NOMO-1 treated with DMSO at 0.1 percent for 48 hours (cell line): ENCODE data around the gene ANO9.
"Not testable (repeated sequence)": the region's sequence is repeated elsewhere in the genome, so short reads cannot be mapped to it uniquely, and the experiment has no call there.

Experiments used
- DNase-seq: peaks from one replicate; lab custom pipeline; 2025; ENCODE audit not compliant: unreplicated experiment; lab: John Stamatoyannopoulos, UW

ANO9 gene

DNA sequence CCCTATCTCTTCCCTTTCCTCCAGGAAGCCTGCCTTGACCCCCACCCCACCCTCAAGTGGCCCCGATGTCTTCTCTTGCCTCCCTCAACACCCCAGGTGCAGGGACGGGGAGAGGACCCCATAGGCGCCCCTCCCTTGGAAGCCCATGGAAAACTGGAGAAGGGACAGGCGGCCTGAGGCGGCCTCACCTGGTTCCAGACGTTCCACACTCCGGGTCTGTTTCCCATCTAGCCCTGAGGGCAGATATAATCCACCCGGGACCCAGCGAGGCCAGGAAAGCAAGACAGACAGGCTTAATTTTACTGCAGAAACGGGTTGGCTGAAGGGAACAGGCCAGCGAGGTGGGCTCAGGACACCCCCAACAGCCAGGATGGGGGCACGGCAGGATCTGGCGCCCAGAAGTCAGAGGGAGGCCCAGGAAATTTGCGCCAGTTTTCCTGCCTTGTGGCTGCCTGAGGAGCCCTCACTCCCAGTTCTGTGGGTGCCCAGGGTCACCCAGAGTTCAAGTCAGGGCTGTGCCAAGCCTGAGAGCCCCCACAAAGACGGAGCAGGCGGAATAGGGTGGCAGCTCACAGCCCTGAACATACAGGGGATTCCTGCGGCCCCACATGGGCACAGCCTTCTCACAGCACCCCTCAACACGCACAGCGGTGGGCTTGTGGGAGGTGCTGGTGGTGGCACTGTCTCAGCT, 24.0 kb downstream of the ANO9 start:
- DNase-seq = no peak

DNA sequence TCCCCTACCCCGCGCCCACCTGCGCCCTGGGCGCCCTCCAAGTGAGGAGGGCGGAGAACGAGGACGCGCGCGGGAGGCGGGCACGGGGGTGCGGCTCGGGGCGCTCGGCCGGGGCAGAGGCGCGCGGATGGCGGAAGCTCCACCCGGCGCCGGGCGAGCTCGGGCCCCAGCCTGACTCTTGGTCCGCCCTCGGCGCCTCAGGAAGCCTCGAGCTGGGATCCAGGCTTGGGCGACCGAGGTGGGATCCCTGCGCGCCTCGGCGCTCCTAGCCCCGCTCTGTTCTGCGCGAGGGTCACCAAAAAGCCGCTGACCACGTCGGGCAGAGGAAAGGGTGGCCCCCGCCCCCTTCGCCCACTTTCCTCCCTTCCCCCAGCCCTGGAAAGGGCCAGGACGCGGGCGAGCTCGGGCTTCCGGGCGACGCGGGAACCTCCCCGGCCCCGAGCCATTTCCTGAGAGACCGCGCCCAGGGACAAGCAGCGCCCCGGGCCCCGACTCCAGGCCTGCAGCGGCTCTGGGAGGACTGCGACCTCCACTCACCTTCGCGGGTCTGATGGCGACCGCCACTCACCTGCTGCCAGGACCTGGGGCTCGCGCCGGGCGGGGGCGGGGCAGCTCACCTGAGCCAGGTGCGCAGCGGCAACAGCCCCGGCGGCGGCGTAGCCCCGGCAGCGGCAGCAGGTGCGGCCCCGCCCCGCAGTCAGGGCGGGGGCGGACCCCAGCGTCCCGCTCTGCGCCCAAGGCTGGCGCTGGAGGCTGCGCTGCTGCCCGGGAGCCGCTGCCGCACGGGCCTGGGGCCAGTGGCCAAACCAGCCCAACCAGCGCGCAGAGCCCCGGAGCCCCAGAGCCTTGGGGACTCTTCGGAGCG, 24.8 kb downstream of the ANO9 start:
- DNase-seq = peak; percentile 38

DNA sequence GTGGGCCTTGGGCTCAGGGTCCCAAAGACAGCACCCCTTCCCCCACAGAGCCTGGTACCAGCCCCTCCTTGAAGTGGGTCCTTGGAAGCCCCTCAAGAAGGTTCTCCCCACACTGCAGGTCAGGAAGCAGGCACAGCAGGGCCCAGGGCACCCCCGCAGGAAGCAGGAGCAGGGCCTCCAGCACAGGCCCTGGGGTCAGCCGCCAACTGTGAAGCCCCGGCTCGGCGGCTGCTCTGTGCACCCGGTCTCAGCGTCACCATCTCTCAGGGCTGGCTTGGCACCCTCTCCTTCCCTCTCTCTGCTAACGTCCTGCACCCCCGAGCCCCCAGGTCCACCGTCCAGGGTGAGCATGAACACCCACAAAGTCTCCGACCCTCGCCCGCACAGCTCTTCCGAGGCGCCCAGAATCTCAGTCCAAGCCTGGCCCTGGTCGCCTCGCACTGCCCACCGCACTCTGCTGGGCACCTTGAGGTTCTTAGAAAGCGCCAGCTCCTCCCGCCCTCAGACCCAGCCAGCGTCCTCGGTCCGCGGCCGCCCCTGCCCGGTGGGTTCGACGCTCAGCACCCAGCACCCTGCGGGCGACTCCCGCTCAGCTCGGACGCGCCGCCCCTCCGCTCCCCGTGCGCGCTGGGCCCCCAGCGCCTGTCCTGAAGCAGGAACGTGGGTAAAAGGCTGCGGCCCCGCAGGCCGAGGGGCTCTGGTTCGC, 25.6 kb downstream of the ANO9 start:
- DNase-seq = no peak

DNA sequence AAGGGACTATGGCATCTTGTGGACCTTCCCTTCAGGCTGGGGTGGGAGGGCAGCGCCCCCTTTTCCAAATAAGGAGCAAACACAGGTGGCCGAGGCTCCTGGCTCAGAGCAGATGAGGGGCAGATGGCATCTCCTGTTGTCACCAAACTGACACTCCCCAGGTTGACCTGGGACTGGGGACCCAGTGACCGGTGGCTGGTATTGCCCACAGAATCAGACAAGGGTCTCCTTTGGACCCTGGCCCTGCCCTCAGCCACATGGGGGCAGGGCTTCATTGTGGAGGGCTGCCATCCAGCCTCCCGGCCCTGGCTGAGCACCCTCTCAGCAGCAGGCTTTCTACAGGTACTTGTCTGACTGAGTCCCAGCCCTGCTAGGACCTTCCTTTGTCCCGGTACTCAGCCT, 26.2 kb downstream of the ANO9 start:
- DNase-seq = no peak

DNA sequence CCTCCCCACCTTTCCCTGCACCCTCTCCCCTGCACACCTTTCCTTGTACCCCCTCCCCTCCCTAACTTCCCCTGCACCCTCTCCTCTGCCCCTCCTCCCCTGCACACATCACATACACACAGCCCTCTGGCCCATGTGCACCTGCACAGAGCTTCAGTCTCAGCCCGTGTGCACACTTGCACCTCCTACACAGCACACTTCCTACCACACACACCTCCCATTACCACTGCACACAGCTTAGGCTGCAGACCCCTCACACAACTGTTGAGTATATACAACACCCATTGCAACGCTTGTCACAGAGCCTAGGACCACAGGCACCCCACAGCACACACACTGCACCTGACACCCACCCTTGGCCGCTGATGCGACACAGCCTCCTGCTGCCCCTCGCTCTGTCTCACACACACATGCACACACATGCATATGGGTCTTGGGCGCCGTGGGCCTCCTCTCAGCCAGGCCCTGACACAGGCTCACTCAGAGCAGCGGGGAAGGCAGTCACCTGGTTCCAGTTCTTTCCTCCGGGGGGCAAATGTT, 27.4 kb downstream of the ANO9 start:
- no peak for DNase-seq

DNA sequence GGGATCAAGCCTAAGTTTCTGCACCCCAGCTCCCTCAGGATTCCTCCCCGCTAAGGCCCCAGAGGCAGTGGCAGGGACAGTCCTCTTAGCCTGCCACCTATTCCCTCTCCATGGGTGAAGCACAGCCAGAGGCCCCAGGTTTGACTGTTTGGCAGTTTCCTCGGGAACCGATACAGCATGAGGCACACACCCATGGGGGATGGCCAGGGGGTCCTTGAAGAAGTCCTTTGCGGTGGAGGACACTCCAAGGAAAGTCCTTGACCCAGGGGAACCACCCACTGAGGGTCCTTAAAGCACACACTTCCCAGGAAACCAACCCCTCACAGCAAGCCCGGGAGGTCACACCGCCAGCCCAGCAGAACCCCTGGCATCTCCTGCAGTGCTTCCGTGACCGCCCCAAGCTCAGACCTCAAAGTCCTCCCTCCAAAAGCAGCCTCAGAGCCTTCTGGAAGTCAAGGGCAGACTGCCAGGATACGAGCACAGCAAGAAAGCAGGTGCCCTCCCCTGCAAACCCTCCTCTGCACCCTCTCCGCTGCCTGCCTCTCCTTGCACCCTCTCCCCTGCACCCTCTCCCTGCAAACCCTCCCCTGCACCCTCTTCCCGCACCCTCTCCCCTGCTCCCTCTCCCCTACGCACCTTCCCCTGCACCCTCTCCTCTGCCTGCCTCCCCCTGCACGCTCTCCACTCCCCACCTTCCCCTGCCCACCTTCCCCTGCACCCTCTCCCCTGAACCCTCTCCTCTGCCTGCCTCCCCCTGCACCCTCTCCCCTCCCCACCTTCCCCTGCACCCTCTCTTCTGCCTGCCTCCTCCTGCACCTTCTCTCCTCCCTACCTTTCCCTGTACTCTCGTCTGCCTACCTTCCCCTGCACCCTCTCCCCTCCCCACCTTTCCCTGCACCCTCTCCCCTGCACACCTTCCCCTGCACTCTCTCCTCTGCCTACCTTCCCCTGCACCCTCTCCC, 28.4 kb downstream of the ANO9 start:
- DNase-seq = no peak

DNA sequence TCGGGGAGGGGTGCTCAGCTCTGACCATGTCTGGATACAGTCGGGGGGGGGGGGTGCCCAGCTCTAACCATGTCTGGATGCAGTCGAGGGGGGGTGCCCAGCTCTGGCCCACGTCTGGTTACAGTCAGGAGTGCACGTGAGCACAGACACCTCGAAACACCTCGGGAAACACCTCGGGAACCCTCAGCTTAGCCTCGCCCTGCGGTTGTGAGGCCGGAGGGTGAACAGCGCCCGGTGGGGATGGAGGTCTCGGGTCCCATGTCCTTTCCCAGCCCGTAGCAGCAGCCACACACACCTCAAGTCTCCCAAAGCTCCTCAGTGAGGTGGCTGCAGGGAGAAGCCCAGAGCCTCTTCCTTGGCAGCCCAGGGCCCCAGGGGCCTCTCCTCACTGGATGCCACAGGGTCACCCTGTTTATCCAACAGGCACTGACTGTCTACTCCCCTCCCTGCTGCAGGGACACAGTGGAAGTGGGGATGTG, 29.1 kb downstream of the ANO9 start:
- no peak for DNase-seq

DNA sequence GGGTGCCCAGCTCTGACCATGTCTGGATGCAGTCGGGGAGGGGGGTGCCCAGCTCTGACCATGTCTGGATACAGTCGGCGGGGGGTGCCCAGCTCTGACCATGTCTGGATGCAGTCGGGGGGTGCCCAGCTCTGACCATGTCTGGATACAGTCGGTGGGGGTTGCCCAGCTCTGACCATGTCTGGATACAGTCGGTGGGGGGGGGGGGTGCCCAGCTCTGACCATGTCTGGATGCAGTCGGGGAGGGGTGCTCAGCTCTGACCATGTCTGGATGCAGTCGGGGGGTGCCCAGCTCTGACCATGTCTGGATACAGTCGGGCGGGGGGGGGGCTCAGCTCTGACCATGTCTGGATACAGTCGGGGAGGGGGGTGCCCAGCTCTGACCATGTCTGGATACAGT, 30.3 kb downstream of the ANO9 start:
- DNase-seq = not testable (repeated sequence)

DNA sequence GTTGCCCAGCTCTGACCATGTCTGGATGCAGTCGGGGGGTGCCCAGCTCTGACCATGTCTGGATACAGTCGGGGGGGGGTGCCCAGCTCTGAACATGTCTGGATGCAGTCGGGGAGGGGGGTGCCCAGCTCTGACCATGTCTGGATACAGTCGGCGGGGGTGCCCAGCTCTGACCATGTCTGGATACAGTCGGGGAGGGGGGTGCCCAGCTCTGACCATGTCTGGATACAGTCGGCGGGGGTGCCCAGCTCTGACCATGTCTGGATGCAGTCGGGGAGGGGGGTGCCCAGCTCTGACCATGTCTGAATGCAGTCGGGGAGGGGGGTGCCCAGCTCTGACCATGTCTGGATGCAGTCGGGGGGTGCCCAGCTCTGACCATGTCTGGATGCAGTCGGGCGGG, 31.1 kb downstream of the ANO9 start:
- not testable (repeated sequence) for DNase-seq

DNA sequence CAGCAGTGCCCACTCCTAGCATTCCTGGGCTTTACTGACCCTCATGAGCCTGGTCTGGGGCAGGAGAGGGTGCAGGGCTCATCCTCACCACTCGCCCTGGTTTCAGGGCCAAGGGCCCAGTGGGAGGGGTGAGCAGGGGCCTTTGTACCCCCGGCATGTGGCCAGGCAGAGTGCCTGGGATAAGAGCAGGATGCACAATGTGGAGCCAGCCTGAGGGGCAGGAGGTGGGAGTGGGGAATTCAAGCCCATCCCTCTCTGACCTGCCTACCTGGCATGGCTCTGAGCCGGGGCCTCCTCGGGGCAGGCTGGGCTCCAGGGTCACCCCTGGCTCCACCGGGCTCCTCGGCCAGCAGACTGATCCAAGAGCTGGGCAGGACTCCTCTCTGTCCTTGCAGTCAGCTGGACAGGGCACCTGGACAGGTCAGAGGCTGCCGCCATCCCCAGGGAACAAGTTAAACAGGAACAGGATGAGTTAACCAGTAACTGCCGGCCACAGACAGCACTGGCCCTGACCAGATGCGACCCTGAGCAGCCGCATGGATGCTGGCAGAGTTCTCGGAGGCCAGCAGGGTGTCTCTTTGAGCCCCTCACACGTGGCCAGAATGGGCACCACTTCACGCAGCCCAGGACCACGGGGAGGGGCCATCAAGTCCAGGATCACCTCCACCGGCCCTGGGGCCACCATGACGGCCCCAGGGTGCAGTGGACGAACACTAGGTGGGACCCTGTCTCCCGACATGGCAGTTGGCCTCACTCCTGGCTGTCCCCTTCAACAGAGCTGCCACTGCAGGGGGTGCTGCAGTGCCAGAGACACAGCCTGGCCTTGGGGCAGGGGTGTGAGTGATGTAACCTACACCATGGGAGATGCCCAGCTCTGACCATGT, 32.0 kb downstream of the ANO9 start:
- no peak for DNase-seq

DNA sequence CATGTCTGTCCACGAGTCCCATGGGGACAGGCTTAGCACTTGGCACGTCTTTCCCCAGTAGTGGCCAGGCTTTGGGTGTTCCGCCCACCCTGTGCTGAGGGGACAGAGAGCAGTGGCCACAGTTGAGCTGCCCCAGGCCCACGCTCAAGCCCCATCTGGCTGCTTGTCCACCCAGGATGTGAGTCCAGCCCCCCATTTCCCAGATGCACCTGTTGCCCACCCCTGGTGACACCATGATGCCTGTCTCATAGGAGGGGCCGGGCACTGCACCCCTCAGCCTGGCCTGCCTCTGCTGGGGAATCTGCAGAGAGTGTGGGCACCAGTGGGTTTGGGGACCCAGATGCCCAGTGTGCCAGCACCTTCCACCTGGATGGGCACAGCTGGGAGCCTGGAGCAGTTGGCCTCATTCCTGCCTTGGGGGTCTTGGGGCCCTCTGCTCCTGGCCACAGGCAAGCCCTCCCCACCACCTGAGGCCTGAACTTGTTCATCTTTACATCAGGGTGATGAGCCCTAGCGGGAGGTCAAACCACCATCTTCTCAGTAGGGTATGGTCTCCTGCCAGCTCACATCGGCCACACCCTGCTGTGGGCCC, 32.7 kb downstream of the ANO9 start:
- no peak for DNase-seq

DNA sequence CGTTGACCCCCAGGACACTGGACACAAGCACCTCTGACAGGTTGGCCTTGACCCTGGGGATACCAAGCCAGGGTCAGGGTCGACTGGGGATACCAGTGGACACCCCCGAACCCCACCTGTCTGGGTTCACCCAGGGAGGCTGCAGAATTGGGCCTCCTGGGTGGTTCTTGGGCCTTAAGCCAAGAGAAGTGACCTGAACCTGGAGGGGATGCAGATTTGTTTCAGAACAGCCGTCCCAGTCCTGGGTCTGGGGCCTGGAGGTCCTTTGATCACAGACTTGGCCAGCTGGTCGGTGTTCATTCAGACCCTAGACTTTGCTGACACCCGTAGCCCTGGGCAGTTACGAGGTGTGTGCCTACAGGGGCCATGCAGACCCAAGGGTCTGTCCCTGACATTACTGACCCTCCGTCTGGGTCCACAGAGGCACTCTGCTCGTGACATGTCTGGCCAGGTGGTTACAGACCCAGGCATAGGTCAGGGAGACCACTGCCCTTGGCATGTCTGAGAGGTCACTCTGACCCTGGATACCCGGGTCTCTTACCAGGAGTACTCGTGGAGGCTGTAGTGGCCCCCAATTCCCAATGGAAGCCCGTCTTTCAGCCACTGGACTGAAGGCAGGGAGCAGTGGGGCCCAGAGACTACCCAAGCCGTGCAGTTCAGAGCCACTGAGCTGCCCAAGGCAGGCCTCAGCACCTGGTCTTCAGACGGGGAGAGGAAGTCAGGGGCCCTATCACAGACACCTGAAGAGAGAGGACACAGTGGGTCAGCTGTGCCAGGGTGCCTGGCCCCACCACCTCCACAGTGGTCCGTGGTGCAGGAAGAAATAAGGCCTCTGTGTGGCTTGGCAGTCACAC, 33.4 kb downstream of the ANO9 start:
- no peak for DNase-seq

DNA sequence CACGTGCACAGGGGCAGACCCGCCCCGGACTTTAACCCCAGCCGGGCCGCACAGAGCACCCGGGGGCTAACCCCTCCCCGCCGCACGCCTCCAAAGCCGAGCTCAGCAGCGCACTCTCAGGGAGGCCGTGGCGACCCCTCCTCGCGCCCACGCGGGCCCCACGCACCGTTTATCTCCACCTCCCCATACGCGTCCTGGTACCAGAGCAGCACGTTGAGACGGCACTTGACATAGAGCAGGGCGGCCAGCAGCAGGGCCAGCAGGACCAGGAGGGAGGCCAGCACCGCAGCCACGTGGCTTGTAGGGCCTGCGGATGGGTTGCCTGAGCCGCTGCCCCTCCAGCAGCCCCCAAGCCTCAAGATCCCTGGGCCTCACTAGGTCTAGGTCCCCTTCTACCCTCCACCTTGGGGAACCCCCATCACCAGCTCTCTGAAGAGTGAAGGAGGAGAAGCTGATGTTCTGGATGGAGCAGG, 34.1 kb downstream of the ANO9 start:
- DNase-seq = no peak

DNA sequence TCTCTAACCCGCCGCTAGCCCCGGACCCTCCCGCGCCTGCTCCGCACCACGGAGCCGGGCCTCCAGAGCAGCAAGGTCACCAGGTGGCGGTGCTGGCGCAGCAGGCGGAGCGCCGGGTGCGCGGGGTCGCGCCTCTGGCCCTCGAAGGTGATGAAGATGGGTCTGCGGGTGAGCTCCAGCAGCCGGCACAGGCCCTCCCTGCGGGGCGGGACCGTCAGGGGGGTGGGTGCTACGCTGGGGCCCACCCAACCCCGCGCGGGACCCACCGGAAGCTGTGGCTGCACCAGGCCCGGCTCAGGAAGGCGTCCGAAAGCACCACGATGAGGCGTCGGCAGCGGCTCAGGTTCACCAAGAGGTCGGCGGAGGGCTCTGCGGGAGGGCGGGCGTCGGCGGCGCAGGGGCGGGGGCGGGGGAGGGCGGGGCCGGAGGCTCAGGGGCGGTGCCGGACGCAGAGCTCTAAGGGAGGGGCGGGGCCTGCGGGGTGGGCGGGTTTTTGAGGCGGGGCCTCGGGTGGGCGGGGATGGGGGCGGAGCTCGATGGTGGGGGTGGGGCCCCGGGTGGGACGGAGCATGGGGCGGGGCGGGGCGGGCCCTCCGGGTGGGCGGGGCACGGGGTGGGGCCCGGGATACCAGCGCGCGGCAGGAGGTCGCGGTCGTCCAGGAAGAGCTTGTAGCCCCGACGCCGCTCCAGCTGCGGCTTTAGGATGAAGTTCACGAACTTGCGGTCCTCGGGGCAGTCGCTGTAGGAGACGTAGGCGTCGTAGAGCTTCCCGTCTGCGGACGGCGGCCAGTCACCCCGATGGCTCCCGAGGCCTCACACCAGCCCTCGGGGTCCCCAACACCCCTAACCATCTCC, 34.8 kb downstream of the ANO9 start:
- peak; percentile 83 for DNase-seq

DNA sequence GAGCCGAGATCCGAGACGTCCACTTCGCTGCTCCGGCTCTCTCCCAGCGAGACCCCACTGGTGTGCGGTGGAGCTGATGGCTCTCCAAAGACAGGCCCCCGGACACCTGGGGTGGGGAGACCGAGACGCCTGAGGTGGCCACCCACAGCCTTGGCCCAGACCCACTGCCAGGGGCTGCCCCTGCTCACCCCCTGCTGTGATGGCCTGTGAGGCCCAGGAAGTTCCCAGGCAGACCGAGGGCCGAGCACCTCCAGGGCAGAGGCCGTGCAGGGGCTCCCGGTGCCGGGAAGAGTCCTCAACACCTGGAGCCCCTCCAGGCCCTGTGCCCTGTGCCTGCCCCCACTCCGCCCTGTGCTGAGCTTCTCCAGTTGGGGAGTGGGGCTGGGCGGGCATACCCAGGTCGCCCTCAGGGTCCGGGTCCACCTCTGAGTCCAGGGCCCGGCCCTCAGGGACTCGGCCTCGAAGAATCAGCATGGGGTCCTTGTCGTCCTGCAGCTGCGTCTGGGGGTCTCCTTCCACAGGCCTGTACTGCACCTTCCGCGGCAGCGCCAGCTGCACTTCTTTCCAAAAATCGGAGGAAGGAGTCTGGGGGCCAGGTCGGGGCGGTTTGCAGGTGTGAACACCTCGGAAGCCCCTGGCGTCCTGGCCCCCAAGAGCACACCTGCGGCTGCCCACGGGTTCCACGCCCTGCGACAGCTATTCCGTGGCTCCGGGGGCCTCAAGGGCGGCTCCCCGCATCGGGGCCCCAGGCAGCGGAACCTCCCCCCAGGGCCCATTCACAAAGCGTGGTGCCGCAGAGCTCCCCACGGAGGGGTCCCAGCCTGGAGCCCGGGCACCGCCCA, 35.6 kb downstream of the ANO9 start:
- no peak for DNase-seq

DNA sequence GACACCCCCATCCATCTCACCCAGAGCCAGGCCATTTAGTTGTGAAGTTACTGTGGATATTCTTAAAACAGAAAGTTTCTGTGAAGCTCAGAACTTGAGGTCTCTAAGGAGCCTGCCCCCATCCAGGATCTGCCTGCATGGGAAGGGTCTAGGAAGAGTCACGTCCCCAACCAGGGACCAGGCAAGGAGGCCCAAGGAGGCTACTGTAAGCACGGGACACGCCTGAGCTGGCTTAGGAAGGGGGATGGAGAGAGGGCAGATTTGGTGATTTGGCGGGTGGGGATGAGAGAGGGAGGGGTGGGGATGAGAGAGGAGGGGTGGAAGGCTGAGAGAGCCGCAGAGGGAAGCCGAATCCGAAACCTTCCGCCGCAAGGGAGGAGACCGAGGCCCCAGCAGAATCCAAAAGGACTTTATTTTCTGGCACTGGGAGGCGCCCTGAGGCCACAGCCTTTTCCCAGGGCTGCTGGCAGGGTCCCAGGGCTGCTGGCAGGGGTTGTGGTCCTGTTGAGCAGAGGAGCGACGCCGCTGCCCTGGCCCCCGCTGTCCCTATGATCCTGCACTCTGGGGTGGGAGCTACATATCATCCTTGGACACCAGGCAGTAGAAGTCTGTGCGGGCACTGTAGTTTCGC, 36.4 kb downstream of the ANO9 start:
- DNase-seq = no peak
